GM12892 (cell line): ENCODE results near the gene GNA12.
"Not testable (repeated sequence)": the region's sequence is repeated elsewhere in the genome, so short reads cannot be mapped to it uniquely, and the experiment has no call there.

Experiments used
- POLR2A ChIP-seq: IDR thresholded peaks from 2 replicates; pipeline ENCODE4 v1.6.1; 2011; ENCODE audit warnings: low read depth, low read length, control low read depth
- POLR2AphosphoS5 ChIP-seq: IDR thresholded peaks from 2 replicates; pipeline ENCODE4 v1.6.1; 2011; ENCODE audit warnings: low read depth, low read length, control low read depth

DNA sequence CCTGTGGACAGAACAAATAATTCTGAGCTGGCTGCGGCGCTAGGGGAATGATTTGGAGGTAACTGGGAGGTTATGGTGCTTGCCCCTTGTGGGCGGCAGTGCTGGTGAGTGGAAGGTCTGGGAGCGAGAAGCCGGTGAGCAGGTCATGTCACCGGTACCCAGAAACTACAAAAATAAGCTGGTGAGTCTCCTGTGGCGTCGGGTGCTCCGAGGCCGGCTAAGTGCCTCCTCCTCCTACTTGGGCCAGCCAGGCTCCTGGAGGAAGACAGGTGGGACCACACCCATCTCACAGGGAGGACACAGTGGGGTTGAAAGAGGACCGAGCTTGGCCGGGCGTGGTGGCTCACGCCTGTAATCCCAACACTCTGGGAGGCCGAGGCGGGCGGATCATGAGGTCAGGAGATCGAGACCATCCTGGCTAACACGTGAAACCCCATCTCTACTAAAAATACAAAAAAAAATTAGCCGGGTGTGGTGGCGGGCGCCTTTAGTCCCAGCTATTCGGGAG, 152.1 kb downstream of the GNA12 start:
- not testable (repeated sequence) for TF ChIP-seq POLR2A, POLR2AphosphoS5
